Stomach smooth muscle (tissue), 2 donors: Measurements from ENCODE around the gene MIPOL1.
A peak's percentile ranks its signal among the peaks of the same experiment; 100 is the strongest.
"Not testable (repeated sequence)": the region's sequence is repeated elsewhere in the genome, so short reads cannot be mapped to it uniquely, and the experiment has no call there.

ENCODE experiments used
- H3K27ac ChIP-seq: one replicate; pipeline ENCODE4 v1.7.0; 2013; ENCODE audit warnings: mild to moderate bottlenecking, low read length, inconsistent platforms
- H3K27me3 ChIP-seq, 2 donors: one replicate each; pipeline ENCODE4 v1.7.0; 2013; ENCODE audit warnings: low read length in 2 of 2; ENCODE audit not compliant: insufficient read depth in 2 of 2, control insufficient read depth in 1 of 2
- H3K36me3 ChIP-seq, 2 donors: one replicate each; pipeline ENCODE4 v1.7.0; 2013; ENCODE audit warnings: low read length in 2 of 2; ENCODE audit not compliant: control insufficient read depth in 2 of 2, insufficient read depth in 2 of 2
- H3K4me1 ChIP-seq: one replicate; pipeline ENCODE4 v1.7.0; 2013; ENCODE audit warnings: low read length; ENCODE audit not compliant: control insufficient read depth, insufficient read depth
- H3K4me3 ChIP-seq, 2 donors: one replicate each; pipeline ENCODE4 v1.7.0; 2013; ENCODE audit warnings: low read length in 2 of 2
- H3K9ac ChIP-seq, 2 donors: one replicate each; pipeline ENCODE4 v1.7.0; 2013; ENCODE audit warnings: low read length in 2 of 2, mild to moderate bottlenecking in 1 of 2
- H3K9me3 ChIP-seq, 2 donors: one replicate each; pipeline ENCODE4 v1.7.0; 2013; ENCODE audit warnings: low read length in 2 of 2; ENCODE audit not compliant: control insufficient read depth in 2 of 2
- donor health status: healthy.
- donor health status: Pancreatic carcinoma.

The MIPOL1 gene

GRCh38 chr14:37187840-37188577 is 9.7 kb upstream of the MIPOL1 start:
- not testable (repeated sequence) for H3K4me1 ChIP-seq, H3K4me3 ChIP-seq

GRCh38 chr14:37189733-37190132 is 8.0 kb upstream of the MIPOL1 start:
- not testable (repeated sequence) for H3K9me3 ChIP-seq, H3K27me3 ChIP-seq, H3K4me3 ChIP-seq, H3K9ac ChIP-seq, H3K27ac ChIP-seq, H3K4me1 ChIP-seq, H3K36me3 ChIP-seq

More at GRCh38 chr14:37187840-37188577, 9.7 kb upstream of the MIPOL1 start:
- not testable (repeated sequence) for H3K9ac ChIP-seq, H3K9me3 ChIP-seq, H3K27me3 ChIP-seq, H3K36me3 ChIP-seq, H3K27ac ChIP-seq

GRCh38 chr14:37194698-37195097 is 3.0 kb upstream of the MIPOL1 start:
- Histone ChIP-seq H3K36me3 (no peaks in the 10 kb centered on the region), H3K4me1 (no peaks in the 10 kb centered on the region), H3K27me3 (no peaks in the 10 kb centered on the region), H3K9ac (no peak overlapping the region), H3K27ac (no peak overlapping the region), H3K4me3 (no peak overlapping the region), H3K9me3 (no peaks in the 10 kb centered on the region)

- H3K27me3 ChIP-seq = no peaks in the 10 kb centered on the region
- H3K36me3 ChIP-seq = no peaks in the 10 kb centered on the region
Measured at GRCh38 chr14:37195327-37195726, 2.4 kb upstream of the MIPOL1 start.

GRCh38 chr14:37196604-37197420 is 925 bp upstream of the MIPOL1 start:
- H3K9ac ChIP-seq = peak overlapping the region; percentile 96 to 98
- H3K9me3 ChIP-seq = no peaks in the 10 kb centered on the region
- peak overlapping the region; percentile 96 for H3K27ac ChIP-seq
- H3K4me3 ChIP-seq = peak overlapping the region; percentile 90 to 95
- H3K36me3 ChIP-seq = no peaks in the 10 kb centered on the region
- no peaks in the 10 kb centered on the region for H3K27me3 ChIP-seq
- H3K4me1 ChIP-seq = no peaks in the 10 kb centered on the region

More at GRCh38 chr14:37195327-37195726, 2.4 kb upstream of the MIPOL1 start:
- no peak overlapping the region for H3K27ac ChIP-seq
- H3K9me3 ChIP-seq = no peaks in the 10 kb centered on the region
- no peaks in the 10 kb centered on the region for H3K4me1 ChIP-seq
- no peak overlapping the region for H3K4me3 ChIP-seq
- H3K9ac ChIP-seq = no peak overlapping the region

GRCh38 chr14:37198273-37198598 is 499 bp downstream of the MIPOL1 start:
- no peaks in the 10 kb centered on the region for H3K36me3 ChIP-seq
- peak overlapping the region; percentile 90 to 95 for H3K4me3 ChIP-seq
- H3K4me1 ChIP-seq = no peaks in the 10 kb centered on the region

GRCh38 chr14:37198907-37199306 is 1.2 kb downstream of the MIPOL1 start:
- Histone ChIP-seq H3K9me3 (no peaks in the 10 kb centered on the region), H3K27me3 (no peaks in the 10 kb centered on the region), H3K27ac (no peak overlapping the region), H3K9ac (peak overlapping the region in 1 of 2 donors; percentile 96), H3K4me1 (no peaks in the 10 kb centered on the region), H3K36me3 (no peaks in the 10 kb centered on the region), H3K4me3 (peak overlapping the region; percentile 90 to 95)

More at GRCh38 chr14:37198273-37198598, 499 bp downstream of the MIPOL1 start:
- H3K27me3 ChIP-seq = no peaks in the 10 kb centered on the region
- H3K27ac ChIP-seq = peak overlapping the region; percentile 96
- no peaks in the 10 kb centered on the region for H3K9me3 ChIP-seq
- peak overlapping the region; percentile 91 to 96 for H3K9ac ChIP-seq

GRCh38 chr14:37201724-37202123 is 4.0 kb downstream of the MIPOL1 start:
- no peaks in the 10 kb centered on the region for H3K27me3 ChIP-seq
- H3K4me1 ChIP-seq = no peaks in the 10 kb centered on the region
- no peak overlapping the region for H3K9ac ChIP-seq
- no peak overlapping the region for H3K27ac ChIP-seq
- H3K4me3 ChIP-seq = no peak overlapping the region
- H3K36me3 ChIP-seq = no peaks in the 10 kb centered on the region
- no peaks in the 10 kb centered on the region for H3K9me3 ChIP-seq

- H3K4me1 ChIP-seq = no peaks in the 10 kb centered on the region
- no peaks in the 10 kb centered on the region for H3K36me3 ChIP-seq
- H3K4me3 ChIP-seq = no peak overlapping the region
- H3K9me3 ChIP-seq = no peaks in the 10 kb centered on the region
- no peak overlapping the region for H3K27ac ChIP-seq
- H3K9ac ChIP-seq = no peak overlapping the region
- no peaks in the 10 kb centered on the region for H3K27me3 ChIP-seq
Measured at GRCh38 chr14:37202265-37202664, 4.5 kb downstream of the MIPOL1 start.

GRCh38 chr14:37202812-37203211 is 5.1 kb downstream of the MIPOL1 start:
- Histone ChIP-seq H3K4me3 (no peak overlapping the region), H3K36me3 (no peaks in the 10 kb centered on the region), H3K27me3 (no peaks in the 10 kb centered on the region), H3K27ac (no peak overlapping the region), H3K4me1 (no peaks in the 10 kb centered on the region), H3K9me3 (no peaks in the 10 kb centered on the region), H3K9ac (no peak overlapping the region)

GRCh38 chr14:37203423-37203822 is 5.7 kb downstream of the MIPOL1 start:
- Histone ChIP-seq H3K36me3 (no peaks in the 10 kb centered on the region), H3K27me3 (no peaks in the 10 kb centered on the region), H3K9me3 (no peaks in the 10 kb centered on the region), H3K9ac (no peak overlapping the region), H3K4me3 (no peak overlapping the region), H3K27ac (no peak overlapping the region), H3K4me1 (no peaks in the 10 kb centered on the region)
